K562 (cell line): ENCODE measurements around the gene HDAC7.

Experiments used
- CHD2 ChIP-seq: IDR thresholded peaks from 2 replicates; pipeline ENCODE4 v1.6.1; 2011; ENCODE audit warnings: low read depth, low read length
- PRMT5 ChIP-seq: sonication (generic); formaldehyde crosslinking; IDR thresholded peaks from 2 replicates; pipeline ENCODE4 v1.5.0; 2020; ENCODE audit warnings: missing genetic modification reagents
- ZSCAN29 ChIP-seq: fragments of 450-650 bp; IDR thresholded peaks from 2 replicates; pipeline ENCODE4 v1.6.1; 2017

DNA sequence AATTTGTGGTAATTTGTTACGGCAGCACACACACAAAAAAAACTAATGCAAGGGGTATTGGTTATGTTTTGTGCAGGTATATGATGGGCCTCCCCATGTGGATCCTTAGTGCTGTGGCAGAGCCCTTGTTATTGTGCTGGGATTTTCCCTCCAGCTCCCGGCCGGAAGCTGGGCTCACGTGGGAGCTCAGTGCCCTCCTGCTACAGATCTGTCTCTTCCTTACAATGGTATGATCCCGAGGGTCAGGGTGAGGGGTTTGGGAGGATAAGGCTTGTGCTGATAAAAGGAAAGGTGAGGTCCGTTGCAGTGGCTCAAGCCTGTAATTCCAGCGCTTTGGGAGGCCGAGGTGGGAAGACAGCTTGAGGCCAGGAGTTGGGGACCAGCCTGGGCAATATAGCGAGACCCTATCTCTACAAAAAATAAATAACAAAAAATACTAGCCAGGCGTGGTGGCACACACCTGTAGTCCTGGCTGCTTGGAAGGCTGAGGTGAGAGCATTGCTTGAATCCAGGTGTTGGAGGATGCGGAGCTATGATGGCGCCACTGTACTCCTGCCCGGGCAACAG lies 47.5 kb downstream of the HDAC7 start:
- TF ChIP-seq ZSCAN29 (no peak), CHD2 (no peak), PRMT5 (no peak)
